K562 (cell line): Measurements from ENCODE around the gene SERTAD2. TPM values are rescaled to one million over a fixed set of nuclear protein-coding genes. Genes with fewer than 3 reads are reported as not detected.
A peak's percentile ranks its signal among the peaks of the same experiment; 100 is the strongest.

Experiments
- ADNP ChIP-seq: fragments of 200-800 bp; sonication (Bioruptor generic); IDR thresholded peaks from 2 replicates; pipeline ENCODE4 v1.6.1; 2016; ENCODE audit warnings: missing genetic modification characterization, missing compliant biosample characterization
- ATF7 ChIP-seq: fragments of 450-650 bp; IDR thresholded peaks from 2 replicates; pipeline ENCODE4 v1.7.1; 2014; ENCODE audit warnings: mild to moderate bottlenecking, moderate library complexity
- CHAMP1 ChIP-seq: fragments of 450-650 bp; IDR thresholded peaks from 2 replicates; pipeline ENCODE4 v1.6.1; 2016; ENCODE audit warnings: mild to moderate bottlenecking
- CHD1 ChIP-seq: fragments of 200-600 bp; sonication (generic); IDR thresholded peaks from one replicate; pipeline ENCODE4 v1.6.1; 2012; ENCODE audit warnings: mild to moderate bottlenecking, moderate library complexity, low read length, inconsistent platforms
- E4F1 ChIP-seq: fragments of 250-450 bp; sonication (Bioruptor Pico); IDR thresholded peaks from 2 replicates; pipeline ENCODE4 v1.5.0; 2021; ENCODE audit warnings: mild to moderate bottlenecking, borderline replicate concordance
- EGR1 ChIP-seq: fragments of 450-650 bp; conservative IDR thresholded peaks from 2 replicates; pipeline ENCODE4 v1.6.1; 2017; ENCODE audit warnings: mild to moderate bottlenecking
- FOXJ3 ChIP-seq: sonication (generic); formaldehyde crosslinking; IDR thresholded peaks from 2 replicates; pipeline ENCODE4 v1.4.0; 2020; ENCODE audit warnings: mild to moderate bottlenecking, missing genetic modification reagents
- MNT ChIP-seq, 2 experiments: fragments of 450-650 bp; conservative IDR thresholded peaks; 2 replicates each; pipeline ENCODE4 v1.6.1; 2017; ENCODE audit warnings: mild to moderate bottlenecking in 2 of 2, moderate library complexity in 2 of 2
- MTF1 ChIP-seq: fragments of 250-450 bp; sonication (Bioruptor Pico); IDR thresholded peaks from 2 replicates; pipeline ENCODE4 v1.9.0; 2021; ENCODE audit warnings: moderate library complexity, mild to moderate bottlenecking, inconsistent platforms, borderline replicate concordance
- POLR2AphosphoS5 ChIP-seq: IDR thresholded peaks from 2 replicates; pipeline ENCODE4 v1.6.1; 2011; ENCODE audit warnings: mild to moderate bottlenecking, low read depth, low read length, moderate library complexity; ENCODE audit not compliant: control insufficient read depth, insufficient read depth
- YY1 ChIP-seq, 3 experiments: IDR thresholded peaks; 2 replicates each; pipeline ENCODE4 v1.6.1; 2011; ENCODE audit warnings: low read length in 2 of 3, mild to moderate bottlenecking in 2 of 3, moderate library complexity in 2 of 3, borderline replicate concordance in 1 of 3, control low read depth in 1 of 3, low read depth in 1 of 3; ENCODE audit not compliant: insufficient read depth in 3 of 3, insufficient replicate concordance in 2 of 3, control insufficient read depth in 1 of 3, insufficient read length in 1 of 3; ENCODE audit errors: extremely low read depth in 1 of 3
- ZBTB1 ChIP-seq: sonication (generic); formaldehyde crosslinking; IDR thresholded peaks from 2 replicates; pipeline ENCODE4 v1.8.1; 2023; ENCODE audit warnings: missing genetic modification reagents, low read depth, mild to moderate bottlenecking, borderline replicate concordance
- ZKSCAN1 ChIP-seq: fragments of 150-350 bp; IDR thresholded peaks from 2 replicates; pipeline ENCODE4 v1.6.1; 2016; ENCODE audit warnings: low read depth, low read length
- ZMIZ1 ChIP-seq, 2 experiments: fragments of 150-350 bp in 1 of 2; IDR thresholded peaks; 2 replicates each; pipeline ENCODE4 v1.6.1; 2012 to 2016; ENCODE audit warnings: low read depth in 2 of 2, low read length in 2 of 2, mild to moderate bottlenecking in 1 of 2, moderate library complexity in 1 of 2
- ZNF143 ChIP-seq: sonication (generic); formaldehyde crosslinking; IDR thresholded peaks from 2 replicates; pipeline ENCODE4 v1.9.0; 2022; ENCODE audit warnings: mild to moderate bottlenecking, missing genetic modification reagents
- polyA plus RNA-seq, 8 experiments: library from polyadenylated mRNA; depleted of rRNA in 4 of 8; stranded (reverse) in 5 of 8; unstranded in 3 of 8; fragments of >200 nt; fragmentation: Nextera tagmentation in 2 of 8; fragmentation: Illumina TruSeq in 1 of 8; extraction: Ambion mirVana in 2 of 8; extraction: Trizol in 1 of 8; gene quantifications; 2 replicates each; pipeline versions ENCODE4 v1.2.1 to v1.2.3, GENCODE V29; 2011 to 2014; ENCODE audit warnings: inconsistent platforms in 1 of 8, missing spikeins in 1 of 8
- total RNA-seq, 7 experiments: library from RNA; depleted of rRNA in 6 of 7; stranded (reverse); fragments of >200 nt in 6 of 7; fragmentation: Illumina TruSeq in 2 of 7; extraction: Trizol in 2 of 7; gene quantifications; 2 replicates each; pipeline versions ENCODE4 v1.2.1 to v1.2.3, GENCODE V29; 2011 to 2021; ENCODE audit warnings: low replicate concordance in 1 of 7

SERTAD2 gene
- total and polyA plus RNA-seq, 9 of the 15 experiments (the other 6 are each of a cell fraction or from before 2014, with no cell fraction given) = 3.0 to 12.5 (median 6.1) TPM

- no peak for TF ChIP-seq FOXJ3
- TF ChIP-seq EGR1 = peak; percentile 59
- TF ChIP-seq ADNP (tag) = no peak
- TF ChIP-seq CHD1 = peak; percentile 73
- no peak for TF ChIP-seq CHAMP1
- 0 out of 2 replicates have a peak, but pooled peaks have one; percentile 16 for TF ChIP-seq ATF7
- TF ChIP-seq ZMIZ1 (IDR thresholded peaks at IDR 0.05; ENCODE audit: low read depth in 2 of 2, low read length in 2 of 2) = no peak
- TF ChIP-seq MTF1 = no peak
- TF ChIP-seq POLR2AphosphoS5 = peak; percentile 66; the same call in 1 of the 2 replicates
- no peak for TF ChIP-seq ZKSCAN1
- no peak for TF ChIP-seq ZBTB1 (CRISPR knock-in tag)
- TF ChIP-seq MNT (conservative IDR thresholded peaks at IDR 0.05) = peak; percentile 53 to 71; a peak in 3 of 4 replicates
- no peak for TF ChIP-seq ZNF143 (CRISPR knock-in tag)
- TF ChIP-seq YY1 (IDR thresholded peaks at IDR 0.05; ENCODE audit: borderline replicate concordance in 1 of 3, control insufficient read depth in 1 of 3, extremely low read depth in 1 of 3, insufficient read depth in 3 of 3, insufficient read length in 1 of 3, insufficient replicate concordance in 2 of 3, low read depth in 1 of 3, low read length in 2 of 3) = peak in 2 of 3 experiments; percentile 11 to 22
- no peak for TF ChIP-seq E4F1
Measured at GRCh38 chr2:64644458-64645382, 9.0 kb downstream of the SERTAD2 start (continued).
